Stomach (tissue), 4 donors: Measurements from ENCODE around the gene EMC1.

Source experiments
- POLR2A ChIP-seq, 4 donors: fragments of 450-650 bp; IDR thresholded peaks; one replicate each; pipeline ENCODE4 v1.6.1; 2016; ENCODE audit warnings: antibody characterized with exemption in 4 of 4, control low read depth in 2 of 4, mild to moderate bottlenecking in 1 of 4, moderate library complexity in 1 of 4
- TF ChIP-seq, protein P1 (sequence below), 7 experiments: fragments of 450-650 bp in 4 of 7; fragments of 200-600 bp in 3 of 7; sonication (generic) in 3 of 7; IDR thresholded peaks; one replicate each; pipeline ENCODE4 v1.5.1; 2016 to 2019; ENCODE audit warnings: antibody characterized with exemption in 7 of 7, control low read depth in 2 of 7, mild to moderate bottlenecking in 1 of 7

DNA sequence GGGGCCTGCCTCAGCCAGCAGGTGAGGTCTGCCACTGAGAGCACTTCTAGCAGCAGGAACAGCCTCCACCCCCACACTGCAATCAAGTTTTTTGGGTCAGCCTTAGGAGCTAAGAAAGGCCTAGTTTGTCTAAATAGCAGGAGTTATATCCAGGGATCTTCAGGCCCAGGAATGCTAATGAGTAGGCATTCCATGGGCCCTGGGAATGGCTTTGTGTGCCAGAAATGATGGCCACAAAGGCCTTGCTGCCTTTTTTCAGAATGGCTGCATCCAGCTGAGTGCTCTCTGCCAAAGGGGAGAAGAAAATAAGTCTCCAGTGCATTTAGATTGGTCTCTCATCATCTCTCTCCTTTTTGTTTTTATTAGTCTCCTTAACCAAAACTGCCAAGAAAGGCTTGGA is 3.1 kb upstream of the EMC1 start:
- TF ChIP-seq, protein P1, sequence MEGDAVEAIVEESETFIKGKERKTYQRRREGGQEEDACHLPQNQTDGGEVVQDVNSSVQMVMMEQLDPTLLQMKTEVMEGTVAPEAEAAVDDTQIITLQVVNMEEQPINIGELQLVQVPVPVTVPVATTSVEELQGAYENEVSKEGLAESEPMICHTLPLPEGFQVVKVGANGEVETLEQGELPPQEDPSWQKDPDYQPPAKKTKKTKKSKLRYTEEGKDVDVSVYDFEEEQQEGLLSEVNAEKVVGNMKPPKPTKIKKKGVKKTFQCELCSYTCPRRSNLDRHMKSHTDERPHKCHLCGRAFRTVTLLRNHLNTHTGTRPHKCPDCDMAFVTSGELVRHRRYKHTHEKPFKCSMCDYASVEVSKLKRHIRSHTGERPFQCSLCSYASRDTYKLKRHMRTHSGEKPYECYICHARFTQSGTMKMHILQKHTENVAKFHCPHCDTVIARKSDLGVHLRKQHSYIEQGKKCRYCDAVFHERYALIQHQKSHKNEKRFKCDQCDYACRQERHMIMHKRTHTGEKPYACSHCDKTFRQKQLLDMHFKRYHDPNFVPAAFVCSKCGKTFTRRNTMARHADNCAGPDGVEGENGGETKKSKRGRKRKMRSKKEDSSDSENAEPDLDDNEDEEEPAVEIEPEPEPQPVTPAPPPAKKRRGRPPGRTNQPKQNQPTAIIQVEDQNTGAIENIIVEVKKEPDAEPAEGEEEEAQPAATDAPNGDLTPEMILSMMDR (IDR thresholded peaks at IDR 0.05): no peak
- no peak for TF ChIP-seq POLR2A (IDR thresholded peaks at IDR 0.05)
